HCT116 (cell line): Measurements from ENCODE around the gene RNASEH2C. TPM values are rescaled to one million over a fixed set of nuclear protein-coding genes. Genes with fewer than 3 reads are reported as not detected.

ENCODE experiments used
- ATAC-seq: fragments of 200-7000 bp; cut with Tn5 transposase; 2 replicates; pipeline ENCODE4 v1.9.1; 2020; ENCODE audit warnings: mild to moderate bottlenecking, moderate library complexity
- BruUV-seq: library from RNA; stranded (reverse); fragments of 400-500 nt; replicated peaks from 2 replicates; lab custom pipeline; 2021; lab: Mats Ljungman, UMichigan
- CTCF ChIA-PET: fragments of 300-600 bp; sonication (Branson Sonifier 250); formaldehyde crosslinking; loops from one replicate; lab custom pipeline; 2021; ENCODE audit warnings: antibody characterized with exemption; lab: Charles Lee
- POLR2A ChIA-PET: fragments of 300-600, 350-600 bp; sonication (Branson Sonifier 250); formaldehyde crosslinking; loops from one replicate; lab custom pipeline; 2021; ENCODE audit warnings: antibody characterized with exemption; lab: Charles Lee
- RAD21 ChIA-PET, 2 experiments: fragments of 300-600 bp; sonication (Branson Sonifier 250); formaldehyde crosslinking; loops; one replicate each; lab custom pipeline; 2023; ENCODE audit warnings: low total read pairs in 2 of 2; ENCODE audit not compliant: uncharacterized antibody in 2 of 2, unreplicated experiment in 2 of 2, low non-redundant PET in 1 of 2; lab: Charles Lee
- DNase-seq: peaks from one replicate; pipeline ENCODE4 v3.0.0-alpha.2; 2010; ENCODE audit warnings: low read depth, low spot score
- H2AFZ ChIP-seq: fragments of 200-600 bp; shearing (Covaris generic), sonication (generic); 2 replicates; pipeline ENCODE4 v1.6.1; 2017; ENCODE audit warnings: low read depth, mixed run types, mixed read lengths, antibody characterized with exemption, low read length; ENCODE audit not compliant: poor library complexity, severe bottlenecking
- H3K27ac ChIP-seq: 2 replicates; pipeline ENCODE4 v1.5.1; 2012; ENCODE audit warnings: low read depth, low read length
- H3K27me3 ChIP-seq: fragments of 200-600 bp; sonication (generic); 2 replicates; pipeline ENCODE4 v1.6.1; 2016; ENCODE audit warnings: mixed run types, low read length, mixed read lengths; ENCODE audit not compliant: insufficient read depth
- H3K36me3 ChIP-seq, 2 experiments: fragments of 200-500 bp in 1 of 2; fragments of 200-600 bp in 1 of 2; sonication (Bioruptor generic) in 1 of 2; sonication (generic) in 1 of 2; 2 replicates each; pipeline versions ENCODE4 v1.5.1 to v1.6.1; 2014 to 2016; ENCODE audit warnings: low read length in 2 of 2, inconsistent platforms in 1 of 2, mixed read lengths in 1 of 2, mixed run types in 1 of 2; ENCODE audit not compliant: insufficient read depth in 2 of 2, control insufficient read depth in 1 of 2
- H3K4me1 ChIP-seq, 2 experiments: fragments of 200-600 bp in 1 of 2; sonication (generic) in 1 of 2; 2 replicates each; pipeline versions ENCODE4 v1.5.1 to v1.6.1; 2012 to 2017; ENCODE audit warnings: low read length in 2 of 2, inconsistent platforms in 1 of 2, mild to moderate bottlenecking in 1 of 2, mixed read lengths in 1 of 2, mixed run types in 1 of 2, moderate library complexity in 1 of 2; ENCODE audit not compliant: insufficient read depth in 2 of 2, control insufficient read depth in 1 of 2
- H3K4me2 ChIP-seq: fragments of 200-600 bp; sonication (generic); 2 replicates; pipeline ENCODE4 v1.6.1; 2017; ENCODE audit warnings: mixed run types, low read length, mixed read lengths
- H3K4me3 ChIP-seq, 2 experiments: fragments of 200-600 bp in 1 of 2; sonication (generic) in 1 of 2; replicated peaks in 1 of 2; 2 replicates each; pipeline ENCODE4 v1.5.1; 2011 to 2016; ENCODE audit warnings: low read length in 2 of 2, control low read depth in 1 of 2, low read depth in 1 of 2, mild to moderate bottlenecking in 1 of 2, mixed read lengths in 1 of 2, mixed run types in 1 of 2
- H3K79me2 ChIP-seq: fragments of 200-600 bp; sonication (generic); 2 replicates; pipeline ENCODE4 v1.6.1; 2017; ENCODE audit warnings: mild to moderate bottlenecking, mixed run types, low read length, moderate library complexity, mixed read lengths; ENCODE audit not compliant: insufficient read depth
- H3K9ac ChIP-seq: fragments of 200-600 bp; sonication (generic); 2 replicates; pipeline ENCODE4 v1.6.1; 2016; ENCODE audit warnings: low read length, mixed read lengths
- H3K9me2 ChIP-seq: fragments of 200-600 bp; sonication (generic), shearing (Covaris generic); 2 replicates; pipeline ENCODE4 v1.6.1; 2017; ENCODE audit warnings: mixed run types, mild to moderate bottlenecking, moderate library complexity; ENCODE audit not compliant: insufficient read depth
- H3K9me3 ChIP-seq, 2 experiments: fragments of 200-500 bp in 1 of 2; fragments of 200-600 bp in 1 of 2; sonication (Bioruptor generic) in 1 of 2; sonication (generic) in 1 of 2; 2 replicates each; pipeline ENCODE4 v1.6.1; 2014 to 2017; ENCODE audit warnings: low read length in 2 of 2, mixed read lengths in 2 of 2, inconsistent platforms in 1 of 2, low read depth in 1 of 2, mild to moderate bottlenecking in 1 of 2, mixed run types in 1 of 2, moderate library complexity in 1 of 2; ENCODE audit not compliant: control insufficient read depth in 1 of 2, insufficient read depth in 1 of 2
- H4K20me1 ChIP-seq: fragments of 200-600 bp; sonication (generic), shearing (Covaris generic); 2 replicates; pipeline ENCODE4 v1.6.1; 2017; ENCODE audit warnings: mixed run types, mild to moderate bottlenecking, moderate library complexity; ENCODE audit not compliant: insufficient read depth
- CEBPB ChIP-seq: IDR thresholded peaks from 2 replicates; pipeline ENCODE4 v1.6.1; 2012; ENCODE audit warnings: low read depth
- ELF1 ChIP-seq: IDR thresholded peaks from 2 replicates; pipeline ENCODE4 v1.6.1; 2012; ENCODE audit warnings: low read depth, borderline replicate concordance
- EZH2 ChIP-seq: fragments of 200-600 bp; sonication (generic); IDR thresholded peaks from 2 replicates; pipeline ENCODE4 v1.6.1; 2017; ENCODE audit warnings: antibody characterized with exemption, mixed run types
- EZH2phosphoT487 ChIP-seq: fragments of 200-600 bp; IDR thresholded peaks from 2 replicates; pipeline ENCODE4 v1.6.1; 2018; ENCODE audit warnings: antibody characterized with exemption, borderline replicate concordance
- FOSL1 ChIP-seq: IDR thresholded peaks from 2 replicates; pipeline ENCODE4 v1.6.1; 2012; ENCODE audit warnings: low read depth
- POLR2A ChIP-seq: IDR thresholded peaks from 2 replicates; pipeline ENCODE4 v1.7.0; 2011; ENCODE audit warnings: borderline replicate concordance; ENCODE audit not compliant: insufficient read depth, insufficient read length; ENCODE audit errors: extremely low read depth
- POLR2AphosphoS5 ChIP-seq: IDR thresholded peaks from 2 replicates; pipeline ENCODE4 v1.6.1; 2011; ENCODE audit warnings: mild to moderate bottlenecking, low read depth, low read length, moderate library complexity
- RAD21 ChIP-seq: IDR thresholded peaks from 2 replicates; pipeline ENCODE4 v1.6.1; 2012; ENCODE audit warnings: low read depth, mild to moderate bottlenecking
- SIN3A ChIP-seq: IDR thresholded peaks from 2 replicates; pipeline ENCODE4 v1.6.1; 2012; ENCODE audit warnings: low read depth
- SP1 ChIP-seq: IDR thresholded peaks from 2 replicates; pipeline ENCODE4 v1.6.1; 2012; ENCODE audit warnings: low read depth
- SRF ChIP-seq: IDR thresholded peaks from 2 replicates; pipeline ENCODE4 v1.6.1; 2012; ENCODE audit warnings: low read depth
- TCF7L2 ChIP-seq: IDR thresholded peaks from 2 replicates; pipeline ENCODE4 v1.7.0; 2011; ENCODE audit warnings: borderline replicate concordance, inconsistent platforms; ENCODE audit not compliant: insufficient read depth, insufficient read length; ENCODE audit errors: extremely low read depth
- YY1 ChIP-seq: IDR thresholded peaks from 2 replicates; pipeline ENCODE4 v1.6.1; 2011; ENCODE audit warnings: low read length, low read depth, moderate library complexity, mild to moderate bottlenecking; ENCODE audit not compliant: insufficient replicate concordance; ENCODE audit errors: extremely low read depth
- ZFX ChIP-seq: fragments of 450-650 bp; IDR thresholded peaks from 2 replicates; pipeline ENCODE4 v1.6.1; 2017
- ZNF274 ChIP-seq: fragments of 200-500 bp; sonication (Bioruptor generic); IDR thresholded peaks from 2 replicates; pipeline ENCODE4 v1.6.1; 2014; ENCODE audit warnings: mild to moderate bottlenecking, low read depth, low read length, inconsistent platforms
- intact Hi-C: fragments of 100-400 bp; cut with micrococcal nuclease; formaldehyde crosslinking; loops from 2 replicates; pipeline ENCODE4 v1.10.0; 2022
- total RNA-seq: library from RNA; stranded (reverse); gene quantifications from one replicate; pipeline ENCODE4 v1.2.1, GENCODE V29; 2021; ENCODE audit not compliant: unreplicated experiment
- TF ChIP-seq, protein P1 (sequence below): IDR thresholded peaks from 2 replicates; pipeline ENCODE4 v1.6.1; 2012
- TF ChIP-seq, protein P2 (sequence below): IDR thresholded peaks from 2 replicates; pipeline ENCODE4 v1.6.1; 2012
- TF ChIP-seq, protein P3 (sequence below), 3 experiments: fragments of 200-600 bp in 1 of 3; sonication (generic) in 1 of 3; IDR thresholded peaks in 2 of 3; conservative IDR thresholded peaks in 1 of 3; 2 replicates each; pipeline ENCODE4 v1.5.1; 2012 to 2017; ENCODE audit warnings: low read depth in 2 of 3, low read length in 2 of 3, antibody characterized with exemption in 1 of 3, borderline replicate concordance in 1 of 3, control low read depth in 1 of 3, mild to moderate bottlenecking in 1 of 3, mixed read lengths in 1 of 3, mixed run types in 1 of 3, moderate library complexity in 1 of 3; ENCODE audit not compliant: insufficient read depth in 1 of 3
- TF ChIP-seq, protein P4 (sequence below): IDR thresholded peaks from 2 replicates; pipeline ENCODE4 v1.6.1; 2011; ENCODE audit warnings: mild to moderate bottlenecking, low read length, moderate library complexity; ENCODE audit not compliant: insufficient replicate concordance; ENCODE audit errors: extremely low read depth

RNASEH2C gene
- total RNA-seq, 1 experiment from 2014 or later: 28.5 TPM

- no peak for DNase-seq
- BruUV-seq: TSS peak; percentile 71
- POLR2A ChIA-PET: interaction anchor here (0.9 to 2.8 kb wide), 10 partner anchors 8 to 329 kb away, joined by 3 to 22 read pairs (median 8); partner anchors contain the start of genes CCDC85B, CFL1, FIBP and MUS81
- H3K36me3 ChIP-seq: peaks cover 16 to 36% of the 10 kb centered on the region in 2 experiments
- H4K20me1 ChIP-seq: no peaks in the 10 kb centered on the region
- H3K9ac ChIP-seq: peak overlapping the region; percentile 78
- H3K4me2 ChIP-seq: peak overlapping the region; percentile 83
- TF ChIP-seq YY1 (no peak), POLR2A (no peak), ZFX (no peak), EZH2phosphoT487 (no peak), FOSL1 (no peak), SIN3A (no peak), RAD21 (no peak), CEBPB (no peak), ZNF274 (no peak), EZH2 (no peak), SRF (no peak), POLR2AphosphoS5 (no peak), ELF1 (no peak), SP1 (no peak), TCF7L2 (no peak)
- TF ChIP-seq, protein P1, sequence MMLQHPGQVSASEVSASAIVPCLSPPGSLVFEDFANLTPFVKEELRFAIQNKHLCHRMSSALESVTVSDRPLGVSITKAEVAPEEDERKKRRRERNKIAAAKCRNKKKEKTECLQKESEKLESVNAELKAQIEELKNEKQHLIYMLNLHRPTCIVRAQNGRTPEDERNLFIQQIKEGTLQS: no peak
- TF ChIP-seq, protein P2, sequence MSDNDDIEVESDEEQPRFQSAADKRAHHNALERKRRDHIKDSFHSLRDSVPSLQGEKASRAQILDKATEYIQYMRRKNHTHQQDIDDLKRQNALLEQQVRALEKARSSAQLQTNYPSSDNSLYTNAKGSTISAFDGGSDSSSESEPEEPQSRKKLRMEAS: no peak
- TF ChIP-seq, protein P3, sequence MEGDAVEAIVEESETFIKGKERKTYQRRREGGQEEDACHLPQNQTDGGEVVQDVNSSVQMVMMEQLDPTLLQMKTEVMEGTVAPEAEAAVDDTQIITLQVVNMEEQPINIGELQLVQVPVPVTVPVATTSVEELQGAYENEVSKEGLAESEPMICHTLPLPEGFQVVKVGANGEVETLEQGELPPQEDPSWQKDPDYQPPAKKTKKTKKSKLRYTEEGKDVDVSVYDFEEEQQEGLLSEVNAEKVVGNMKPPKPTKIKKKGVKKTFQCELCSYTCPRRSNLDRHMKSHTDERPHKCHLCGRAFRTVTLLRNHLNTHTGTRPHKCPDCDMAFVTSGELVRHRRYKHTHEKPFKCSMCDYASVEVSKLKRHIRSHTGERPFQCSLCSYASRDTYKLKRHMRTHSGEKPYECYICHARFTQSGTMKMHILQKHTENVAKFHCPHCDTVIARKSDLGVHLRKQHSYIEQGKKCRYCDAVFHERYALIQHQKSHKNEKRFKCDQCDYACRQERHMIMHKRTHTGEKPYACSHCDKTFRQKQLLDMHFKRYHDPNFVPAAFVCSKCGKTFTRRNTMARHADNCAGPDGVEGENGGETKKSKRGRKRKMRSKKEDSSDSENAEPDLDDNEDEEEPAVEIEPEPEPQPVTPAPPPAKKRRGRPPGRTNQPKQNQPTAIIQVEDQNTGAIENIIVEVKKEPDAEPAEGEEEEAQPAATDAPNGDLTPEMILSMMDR (IDR thresholded peaks at IDR 0.05 in 2 of 3, conservative IDR thresholded peaks at IDR 0.05 in 1 of 3; ENCODE audit: borderline replicate concordance in 1 of 3, insufficient read depth in 1 of 3, low read depth in 2 of 3, low read length in 2 of 3): no peak
- TF ChIP-seq, protein P4, sequence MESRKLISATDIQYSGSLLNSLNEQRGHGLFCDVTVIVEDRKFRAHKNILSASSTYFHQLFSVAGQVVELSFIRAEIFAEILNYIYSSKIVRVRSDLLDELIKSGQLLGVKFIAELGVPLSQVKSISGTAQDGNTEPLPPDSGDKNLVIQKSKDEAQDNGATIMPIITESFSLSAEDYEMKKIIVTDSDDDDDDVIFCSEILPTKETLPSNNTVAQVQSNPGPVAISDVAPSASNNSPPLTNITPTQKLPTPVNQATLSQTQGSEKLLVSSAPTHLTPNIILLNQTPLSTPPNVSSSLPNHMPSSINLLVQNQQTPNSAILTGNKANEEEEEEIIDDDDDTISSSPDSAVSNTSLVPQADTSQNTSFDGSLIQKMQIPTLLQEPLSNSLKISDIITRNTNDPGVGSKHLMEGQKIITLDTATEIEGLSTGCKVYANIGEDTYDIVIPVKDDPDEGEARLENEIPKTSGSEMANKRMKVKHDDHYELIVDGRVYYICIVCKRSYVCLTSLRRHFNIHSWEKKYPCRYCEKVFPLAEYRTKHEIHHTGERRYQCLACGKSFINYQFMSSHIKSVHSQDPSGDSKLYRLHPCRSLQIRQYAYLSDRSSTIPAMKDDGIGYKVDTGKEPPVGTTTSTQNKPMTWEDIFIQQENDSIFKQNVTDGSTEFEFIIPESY: no peak
- TF ChIP-seq, all 23 proteins: peak for 0
- Histone ChIP-seq H3K9me3 (no peaks in the 10 kb centered on the region), H2AFZ (no peak overlapping the region), H3K27ac (peak overlapping the region; percentile 93; the same call in 1 of the 2 replicates), H3K27me3 (no peaks in the 10 kb centered on the region), H3K4me3 (peak overlapping the region; percentile 64 to 72), H3K9me2 (no peaks in the 10 kb centered on the region), H3K79me2 (peaks cover 36% of the 10 kb centered on the region), H3K4me1 (peaks cover 10 to 33% of the 10 kb centered on the region in 2 experiments; a peak in 3 of 4 replicates)
- RAD21 ChIA-PET: interaction anchor here (0.6 to 2.3 kb wide), 8 partner anchors 8 to 176 kb away, joined by 3 to 12 read pairs (median 4); partner anchors contain the start of genes FIBP (in 2 of the 2), MUS81 (in 1 of the 2), PCNX3 (in 1 of the 2) and RNASEH2C (in 1 of the 2)
- peak; percentile 90; the same call in 1 of the 2 replicates for ATAC-seq
- intact Hi-C loops: loop anchor here (1.0 to 5.0 kb wide), 5 partner anchors 70 to 176 kb away; partner anchors contain the start of genes AP5B1, CFL1, EFEMP2 and FIBP
- CTCF ChIA-PET: interaction anchor here (0.7 to 3.3 kb wide), 15 partner anchors 9 to 280 kb away, joined by 3 to 33 read pairs (median 11); partner anchors contain the start of genes AP5B1, CCDC85B, FIBP and MUS81
Measured at GRCh38 chr11:65712633-65713076, 7.9 kb downstream of the RNASEH2C start.
